ENCODE measurements around the gene CSF2.

The CSF2 gene

DNA sequence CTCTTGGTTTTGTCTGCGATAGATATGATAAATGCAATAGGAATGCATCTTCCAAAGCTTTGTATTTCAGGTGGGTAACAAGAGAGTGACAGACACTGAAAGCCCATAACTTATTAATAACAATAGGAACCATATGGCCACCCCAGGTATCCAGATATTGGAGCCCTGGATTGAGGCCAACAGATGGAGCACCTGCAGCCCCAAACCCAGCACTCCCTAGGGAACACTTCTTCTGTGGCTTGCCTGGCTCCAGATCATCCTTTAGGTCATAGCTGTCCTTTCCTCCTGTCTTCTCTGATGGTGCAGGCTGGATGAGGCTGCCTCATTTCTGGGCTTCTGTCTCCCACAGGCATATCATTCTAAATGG is 18.2 kb upstream of the CSF2 start:
- DNase-seq, result no peak

DNA sequence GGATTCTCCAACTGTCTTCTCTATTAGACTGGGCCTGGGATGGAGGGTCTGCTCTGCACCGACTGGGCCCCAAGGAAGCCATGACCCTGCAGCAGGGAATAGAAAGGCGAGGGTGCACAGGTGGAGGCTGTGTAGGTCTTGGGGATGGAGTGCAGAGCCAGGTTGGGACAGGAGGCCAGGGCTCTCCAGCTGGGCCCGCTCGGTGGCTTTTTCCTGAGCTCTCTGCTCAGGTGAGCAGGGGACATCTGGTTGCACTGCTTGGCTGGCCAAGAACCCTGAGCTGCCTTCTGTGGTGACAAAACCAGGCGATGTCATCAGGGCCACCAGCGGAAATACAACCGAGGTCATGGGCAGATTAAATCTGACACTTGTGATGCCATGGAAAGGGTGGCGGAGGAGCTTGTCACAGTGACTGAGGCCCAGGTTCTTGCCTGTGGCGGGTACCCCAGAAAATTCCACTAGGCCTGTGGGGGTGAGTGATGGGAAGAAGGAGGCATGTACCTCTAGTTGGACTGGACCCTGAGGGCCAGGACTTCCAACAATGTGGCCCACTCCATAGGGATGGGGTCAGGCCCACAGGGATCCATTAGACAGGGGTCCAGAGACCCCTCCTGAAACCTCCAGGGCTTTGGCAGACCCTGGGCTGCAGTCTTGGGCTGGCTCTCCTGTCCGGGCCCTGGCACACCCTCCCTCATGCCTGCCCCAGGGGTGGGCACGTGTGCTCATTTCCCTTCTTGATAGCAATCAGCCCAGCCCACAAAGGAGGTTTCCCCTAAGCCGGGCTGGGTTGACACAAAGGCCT is 17.6 kb upstream of the CSF2 start:
- DNase-seq, result peak; percentile 55 to 67

- no peak for DNase-seq
Observed at GRCh38 chr5:132056610-132057497, 16.7 kb upstream of the CSF2 start.

DNA sequence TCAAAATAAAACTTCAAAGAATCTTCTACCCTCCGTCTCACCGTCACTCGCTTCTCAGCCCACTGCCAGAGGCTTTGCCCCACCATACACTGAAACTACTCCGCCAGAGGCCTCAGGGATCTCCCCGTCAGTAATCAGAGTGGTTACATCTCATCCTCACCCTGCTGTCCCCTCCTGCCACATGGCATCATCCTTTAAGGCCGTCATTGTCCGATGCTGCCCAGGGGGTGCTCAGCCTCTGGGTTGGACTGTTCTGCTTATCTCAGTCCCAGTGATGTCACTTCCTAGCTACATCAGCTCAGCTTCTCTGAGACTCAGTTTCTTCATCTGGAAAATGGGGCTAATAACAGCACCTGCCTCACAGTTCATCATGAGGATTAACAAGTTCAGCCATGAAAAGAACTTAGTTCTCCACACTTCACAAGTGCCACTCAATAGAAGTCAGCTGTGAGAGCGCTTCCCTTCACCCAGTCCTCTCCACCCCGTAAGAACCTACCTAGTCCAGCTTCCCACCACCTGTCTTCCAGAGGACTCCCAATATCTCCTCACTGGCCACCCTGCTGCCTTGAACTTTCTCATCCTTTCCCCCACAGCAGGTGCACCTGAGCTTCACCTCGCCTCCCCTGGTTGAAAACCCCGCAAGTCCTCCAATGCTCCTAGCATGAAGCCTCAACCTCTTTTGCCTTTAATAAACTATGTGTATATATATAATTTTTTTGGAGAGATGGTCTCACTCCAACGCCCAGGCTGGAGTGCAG is 15.9 kb upstream of the CSF2 start:
- DNase-seq, result no peak

GRCh38 chr5:132058646-132059042 is 14.9 kb upstream of the CSF2 start:
- DNase-seq, result no peak

GRCh38 chr5:132059043-132059695 is 14.4 kb upstream of the CSF2 start:
- peak in 1 of 2 donors; percentile 42 for DNase-seq

DNA sequence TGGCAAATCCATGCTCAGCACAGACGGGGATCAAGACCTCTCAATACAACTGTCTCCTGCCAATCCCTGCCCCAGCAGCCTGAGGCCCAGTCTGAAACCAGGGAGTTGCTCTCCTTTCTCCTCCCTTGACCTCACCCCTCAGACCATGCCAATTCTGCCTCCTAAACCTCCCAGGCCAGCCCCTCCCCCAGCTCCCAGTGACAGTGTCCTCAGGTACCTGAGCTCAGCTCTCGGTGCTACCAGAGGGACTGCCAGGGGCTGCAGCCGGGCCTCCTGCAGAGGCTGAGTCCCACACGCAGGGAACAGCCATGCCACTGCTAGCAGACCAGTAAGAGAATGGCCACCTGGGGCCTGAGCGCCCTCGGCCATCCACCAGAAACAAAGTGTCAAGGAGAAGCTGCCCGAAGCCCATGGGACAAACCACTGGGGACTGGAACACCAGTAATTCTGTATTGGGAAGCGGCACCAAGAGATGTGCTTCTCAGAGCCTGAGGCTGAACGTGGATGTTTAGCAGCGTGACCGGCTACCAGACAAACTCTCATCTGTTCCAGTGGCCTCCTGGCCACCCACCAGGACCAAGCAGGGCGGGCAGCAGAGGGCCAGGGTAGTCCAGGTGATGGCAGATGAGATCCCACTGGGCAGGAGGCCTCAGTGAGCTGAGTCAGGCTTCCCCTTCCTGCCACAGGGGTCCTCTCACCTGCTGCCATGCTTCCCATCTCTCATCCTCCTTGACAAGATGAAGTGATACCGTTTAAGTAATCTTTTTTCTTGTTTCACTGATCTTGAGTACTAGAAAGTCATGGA is 13.7 kb upstream of the CSF2 start:
- no peak for DNase-seq

- DNase-seq, result no peak
Observed at GRCh38 chr5:132060501-132061161, 13.0 kb upstream of the CSF2 start, which contains the start of gene IL3. TSS of gene IL3 (plus strand) at chr5:132060655. CDS start at chr5:132060707, 52 bp downstream.

DNA sequence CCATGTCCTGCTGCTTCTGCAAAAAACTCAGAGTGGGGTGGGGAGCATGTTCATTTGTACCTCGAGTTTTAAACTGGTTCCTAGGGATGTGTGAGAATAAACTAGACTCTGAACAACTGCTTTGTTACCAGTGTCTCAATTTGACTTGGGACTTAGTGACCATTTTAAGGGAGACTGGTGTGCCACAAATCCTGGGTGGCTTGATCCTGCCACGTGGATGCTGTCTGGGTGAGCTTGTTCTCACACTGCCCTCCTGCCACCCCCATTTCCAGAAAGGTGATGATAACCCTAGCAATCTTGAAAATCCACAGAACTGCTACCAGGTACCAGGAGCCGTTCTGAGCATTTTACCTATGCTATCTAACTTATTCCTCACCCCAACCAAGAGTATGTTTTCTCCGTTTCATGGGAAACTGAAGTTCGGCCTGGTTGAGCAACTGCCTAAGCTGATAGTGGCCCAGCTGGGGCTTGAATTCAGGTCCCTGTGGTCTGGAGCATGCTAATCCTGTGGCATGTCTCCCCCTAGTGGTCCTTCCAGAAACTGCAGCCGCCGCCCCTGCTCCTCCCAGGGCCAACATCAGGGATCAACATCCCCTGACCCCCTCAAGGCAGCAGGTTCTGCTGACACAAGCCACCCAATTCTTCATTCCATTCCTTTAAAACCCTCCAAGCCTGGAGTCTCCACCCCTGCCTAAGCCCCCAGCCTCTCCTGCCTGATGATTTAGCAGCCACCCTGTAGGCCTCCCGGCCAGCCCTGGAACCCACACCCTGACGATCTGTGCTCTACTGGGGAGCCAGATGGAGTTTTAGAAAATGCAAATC is 10.3 kb upstream of the CSF2 start:
- peak; percentile 62 to 77 for DNase-seq

DNA sequence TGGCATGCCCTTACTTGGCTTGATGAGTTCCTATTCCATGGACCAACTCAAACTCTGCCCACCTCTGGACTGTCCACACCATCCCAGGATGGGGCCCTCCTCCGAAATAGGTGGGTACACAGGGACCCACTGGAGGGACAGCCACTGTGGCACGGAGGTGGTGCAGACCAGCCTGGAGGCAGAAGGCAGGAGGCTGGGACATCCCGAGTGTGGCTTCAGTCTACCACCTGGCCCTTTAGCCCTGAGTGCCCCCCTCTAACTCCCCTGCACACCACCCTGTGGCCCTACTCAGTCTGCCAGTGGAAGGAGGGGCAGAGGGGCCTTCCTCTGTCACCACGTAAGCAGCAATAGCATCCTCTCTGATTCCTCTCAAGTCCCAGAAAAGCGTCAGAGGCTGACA is 9.4 kb upstream of the CSF2 start:
- DNase-seq, result no peak

- DNase-seq, result peak; percentile 67 to 79
Observed at GRCh38 chr5:132064738-132065331, 8.8 kb upstream of the CSF2 start.

- DNase-seq, result peak; percentile 47 to 64
Observed at GRCh38 chr5:132065351-132065937, 8.1 kb upstream of the CSF2 start.

- DNase-seq, result no peak
Observed at GRCh38 chr5:132065951-132066701, 7.5 kb upstream of the CSF2 start.

- no peak for DNase-seq
Observed at GRCh38 chr5:132066871-132067270, 6.7 kb upstream of the CSF2 start.

DNA sequence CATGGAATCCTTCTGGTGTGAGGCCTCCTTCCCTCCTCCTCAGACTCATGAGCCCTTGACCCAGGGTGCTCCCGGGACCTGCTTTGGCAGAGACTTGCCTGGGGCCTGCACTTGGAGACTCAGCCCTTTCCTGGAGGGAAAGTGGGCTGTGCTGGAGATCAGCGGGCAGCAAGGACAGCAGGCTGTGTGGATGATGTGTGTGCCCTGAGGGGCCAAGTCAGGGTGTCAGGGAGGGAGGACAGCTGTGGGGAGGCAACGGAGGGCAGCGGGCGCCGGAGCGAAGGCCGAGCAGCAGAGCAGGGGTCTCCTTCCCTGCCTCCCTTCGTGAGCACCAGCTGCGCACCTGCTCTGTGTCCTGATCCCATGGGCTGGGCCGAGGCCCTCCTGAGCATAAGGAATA is 6.1 kb upstream of the CSF2 start:
- DNase-seq, result no peak

GRCh38 chr5:132067941-132068808 is 5.4 kb upstream of the CSF2 start:
- DNase-seq, result no peak

GRCh38 chr5:132069561-132069960 is 4.0 kb upstream of the CSF2 start:
- peak in 1 of 2 donors; percentile 7 for DNase-seq

DNA sequence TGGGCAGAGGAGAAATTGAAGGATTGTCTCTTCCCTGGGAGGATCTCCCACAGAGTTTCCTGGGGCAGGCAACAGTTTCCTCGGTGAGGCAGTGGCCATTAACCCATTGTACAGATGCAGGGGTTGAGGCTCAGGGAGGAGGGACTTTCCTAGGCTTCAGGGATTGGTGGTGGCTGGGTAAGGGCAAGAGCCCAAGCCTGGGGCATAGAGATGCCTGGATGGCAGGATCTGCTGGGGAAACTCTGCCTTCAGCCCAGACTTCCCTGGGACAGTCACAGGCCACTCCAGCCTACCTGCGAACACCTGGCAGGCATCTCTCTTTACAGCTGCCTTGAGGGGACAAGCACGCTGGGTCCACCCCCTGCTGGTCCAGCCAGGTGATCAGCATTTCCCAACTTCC is 3.6 kb upstream of the CSF2 start:
- no peak for DNase-seq
